H1 (cell line): ENCODE results near the gene SECISBP2. TPM values are rescaled to one million over a fixed set of nuclear protein-coding genes. Genes with fewer than 3 reads are reported as not detected.
A peak's percentile ranks its signal among the peaks of the same experiment; 100 is the strongest.

Experiments
- CTCF ChIA-PET: fragments of 300-600 bp; sonication (Branson Sonifier 250); formaldehyde crosslinking; loops from one replicate; lab custom pipeline; 2021; ENCODE audit not compliant: partially characterized antibody; lab: Charles Lee
- POLR2A ChIA-PET: fragments of 300-600 bp; sonication (Branson Sonifier 250); formaldehyde crosslinking; loops from one replicate; lab custom pipeline; 2021; ENCODE audit warnings: inconsistent platforms; ENCODE audit not compliant: partially characterized antibody; lab: Charles Lee
- DNase-seq, 2 experiments: peaks; one replicate each; pipeline versions ENCODE4 v3.0.0 to v3.0.0-alpha.2; 2010 to 2022; ENCODE audit warnings: low spot score in 2 of 2, low read depth in 1 of 2, mixed read lengths in 1 of 2
- FAIRE-seq: peaks from 2 replicates; lab custom pipeline; 2011; peaks lifted over from hg19 to GRCh38; lab: Jason Lieb, UNC
- H2AFZ ChIP-seq: 2 replicates; pipeline ENCODE4 v1.8.1; 2012; ENCODE audit warnings: low read length, inconsistent platforms
- H2AK5ac ChIP-seq: 2 replicates; pipeline ENCODE4 v1.6.1; 2013; ENCODE audit warnings: low read depth, low read length
- H2BK120ac ChIP-seq: replicated peaks from 2 replicates; pipeline ENCODE3; 2013; ENCODE audit warnings: low read depth, low read length, inconsistent platforms
- H2BK12ac ChIP-seq: 2 replicates; pipeline ENCODE4 v1.6.1; 2013; ENCODE audit warnings: low read depth, low read length
- H2BK15ac ChIP-seq: 2 replicates; pipeline ENCODE4 v1.6.1; 2013; ENCODE audit warnings: low read length
- H2BK20ac ChIP-seq: 2 replicates; pipeline ENCODE4 v1.6.1; 2013; ENCODE audit warnings: low read length
- H2BK5ac ChIP-seq: 2 replicates; pipeline ENCODE4 v1.6.1; 2013; ENCODE audit warnings: low read depth, low read length
- H3K14ac ChIP-seq: 2 replicates; pipeline ENCODE4 v1.6.1; 2013; ENCODE audit warnings: inconsistent platforms; ENCODE audit not compliant: insufficient read length
- H3K18ac ChIP-seq: 2 replicates; pipeline ENCODE4 v1.6.1; 2013; ENCODE audit warnings: low read length; ENCODE audit errors: extremely low read depth
- H3K23ac ChIP-seq: 2 replicates; pipeline ENCODE4 v1.6.1; 2013; ENCODE audit warnings: inconsistent platforms; ENCODE audit not compliant: insufficient read length
- H3K23me2 ChIP-seq: 2 replicates; pipeline ENCODE4 v1.6.1; 2013; ENCODE audit warnings: low read depth, low read length
- H3K27ac ChIP-seq: 2 replicates; pipeline ENCODE4 v1.6.1; 2011; ENCODE audit warnings: low read depth, low read length, inconsistent platforms
- H3K27me3 ChIP-seq, 4 experiments: replicated peaks in 1 of 4; 1 replicate in 1 of 4; 2 replicates in 3 of 4; pipeline versions ENCODE4 v1.6.1 to v1.8.1; 2011 to 2013; ENCODE audit warnings: low read length in 3 of 4, mild to moderate bottlenecking in 3 of 4, inconsistent platforms in 2 of 4, mixed read lengths in 2 of 4, moderate library complexity in 1 of 4; ENCODE audit not compliant: control insufficient read depth in 3 of 4, insufficient read depth in 3 of 4; ENCODE audit errors: extremely low read depth in 1 of 4
- H3K36me3 ChIP-seq, 4 experiments: 2 replicates each; pipeline versions ENCODE4 v1.6.1 to v1.8.1; 2011 to 2013; ENCODE audit warnings: mild to moderate bottlenecking in 4 of 4, low read length in 3 of 4, moderate library complexity in 2 of 4, control low read depth in 1 of 4, inconsistent platforms in 1 of 4; ENCODE audit not compliant: insufficient read depth in 4 of 4, control insufficient read depth in 2 of 4
- H3K4ac ChIP-seq: replicated peaks from 2 replicates; pipeline ENCODE3; 2013; ENCODE audit warnings: low read length, low read depth, mixed read lengths, inconsistent platforms; ENCODE audit not compliant: insufficient read length
- H3K4me1 ChIP-seq, 4 experiments: replicated peaks in 1 of 4; 1 replicate in 1 of 4; 2 replicates in 3 of 4; pipeline versions ENCODE4 v1.6.1 to v1.8.1; 2011 to 2013; ENCODE audit warnings: low read length in 3 of 4, inconsistent platforms in 2 of 4, mixed read lengths in 1 of 4; ENCODE audit not compliant: insufficient read depth in 4 of 4, control insufficient read depth in 3 of 4
- H3K4me2 ChIP-seq, 2 experiments: 2 replicates each; pipeline versions ENCODE4 v1.6.1 to v1.8.1; 2011 to 2013; ENCODE audit warnings: low read depth in 2 of 2, low read length in 2 of 2, control low read depth in 1 of 2, inconsistent platforms in 1 of 2, mild to moderate bottlenecking in 1 of 2; ENCODE audit not compliant: insufficient read depth in 1 of 2
- H3K4me3 ChIP-seq, 4 experiments: fragments of 200-600, 300-600 bp in 1 of 4; sonication (generic), shearing (Covaris generic), sonication (Bioruptor Twin) in 1 of 4; 2 replicates each; pipeline versions ENCODE4 v1.5.1 to v1.8.1; 2011 to 2016; ENCODE audit warnings: low read length in 4 of 4, low read depth in 3 of 4, control low read depth in 2 of 4, inconsistent platforms in 2 of 4, mild to moderate bottlenecking in 2 of 4, mixed read lengths in 1 of 4, moderate library complexity in 1 of 4; ENCODE audit not compliant: insufficient read depth in 2 of 4; ENCODE audit errors: extremely low read depth in 1 of 4
- H3K56ac ChIP-seq: replicated peaks from 2 replicates; pipeline ENCODE3; 2013; ENCODE audit warnings: low read depth, mild to moderate bottlenecking, mixed read lengths, low read length, inconsistent platforms; ENCODE audit not compliant: insufficient read length
- H3K79me1 ChIP-seq: 2 replicates; pipeline ENCODE4 v1.6.1; 2013; ENCODE audit warnings: low read depth, low read length, control low read depth
- H3K79me2 ChIP-seq, 2 experiments: 2 replicates each; pipeline versions ENCODE4 v1.6.1 to v1.8.1; 2012 to 2013; ENCODE audit warnings: low read length in 2 of 2, mild to moderate bottlenecking in 2 of 2, inconsistent platforms in 1 of 2; ENCODE audit not compliant: insufficient read depth in 2 of 2, control insufficient read depth in 1 of 2
- H3K9ac ChIP-seq, 4 experiments: replicated peaks in 1 of 4; 1 replicate in 1 of 4; 2 replicates in 3 of 4; pipeline versions ENCODE4 v1.6.1 to v1.8.1; 2011 to 2013; ENCODE audit warnings: low read depth in 3 of 4, low read length in 3 of 4, control low read depth in 2 of 4, mild to moderate bottlenecking in 2 of 4, moderate library complexity in 2 of 4, inconsistent platforms in 1 of 4; ENCODE audit errors: extremely low read depth in 1 of 4
- H3K9me3 ChIP-seq, 2 experiments: 2 replicates each; pipeline versions ENCODE4 v1.6.1 to v1.8.1; 2012 to 2013; ENCODE audit warnings: mild to moderate bottlenecking in 2 of 2, moderate library complexity in 2 of 2, control low read depth in 1 of 2, inconsistent platforms in 1 of 2, low read depth in 1 of 2, low read length in 1 of 2, mixed read lengths in 1 of 2; ENCODE audit not compliant: insufficient read depth in 2 of 2
- H4K20me1 ChIP-seq, 2 experiments: replicated peaks in 1 of 2; 2 replicates each; pipeline versions ENCODE3 to v1.8.1; 2011 to 2013; ENCODE audit warnings: inconsistent platforms in 2 of 2, low read length in 2 of 2, mild to moderate bottlenecking in 1 of 2; ENCODE audit not compliant: insufficient read depth in 2 of 2, control insufficient read depth in 1 of 2
- H4K5ac ChIP-seq: 2 replicates; pipeline ENCODE4 v1.6.1; 2013; ENCODE audit warnings: low read length, low read depth, mixed read lengths, inconsistent platforms; ENCODE audit not compliant: insufficient read length
- H4K8ac ChIP-seq: 2 replicates; pipeline ENCODE4 v1.8.0; 2013; ENCODE audit warnings: mild to moderate bottlenecking, moderate library complexity, low read length, inconsistent platforms; ENCODE audit not compliant: insufficient read depth; ENCODE audit errors: extremely low read depth
- H4K91ac ChIP-seq: replicated peaks from 2 replicates; pipeline ENCODE3; 2013; ENCODE audit warnings: low read length, mixed read lengths, inconsistent platforms; ENCODE audit not compliant: insufficient read length
- BRCA1 ChIP-seq: IDR thresholded peaks from 2 replicates; pipeline ENCODE4 v1.6.1; 2012; ENCODE audit warnings: low read depth, low read length, improper control_type of control experiment
- MAFK ChIP-seq: IDR thresholded peaks from 2 replicates; pipeline ENCODE4 v1.6.1; 2012; ENCODE audit warnings: low read depth, mild to moderate bottlenecking, improper control_type of control experiment, low read length
- WGBS, 2 experiments: shearing (Covaris generic) in 1 of 2; methylation state at CpG; one replicate each; pipeline versions ENCODE4 v1.1.6 to v1.1.7; 2013 to 2015; ENCODE audit warnings: low lambda C conversion rate in 2 of 2, mixed read lengths in 2 of 2, inconsistent platforms in 1 of 2, low coverage in 1 of 2, missing lambda C conversion rate in 1 of 2; ENCODE audit not compliant: insufficient replicate concordance in 2 of 2, insufficient coverage in 1 of 2, insufficient read length in 1 of 2; ENCODE audit errors: extremely low coverage in 1 of 2, missing lambda C conversion rate in 1 of 2; 5-methylcytosine and 5-hydroxymethylcytosine counted together
- polyA plus RNA-seq, 7 experiments: library from polyadenylated mRNA; depleted of rRNA in 3 of 7; stranded (reverse) in 5 of 7; unstranded in 2 of 7; fragments of >200 nt in 5 of 7; fragments of 200-250 nt in 2 of 7; gene quantifications; 1 replicate in 5 of 7; 2 replicates in 1 of 7; 4 replicates in 1 of 7; pipeline versions ENCODE4 v1.2.1 to v1.2.3, GENCODE V29; 2011 to 2013; ENCODE audit warnings: missing spikeins in 2 of 7, mixed read lengths in 2 of 7
- total RNA-seq: library from RNA; stranded (reverse); fragmentation: NEBNext Ultra II Directional; extraction: Animal tissue kit (Norgen Biotek cat#: 25700); gene quantifications from 2 replicates; pipeline ENCODE4 v1.2.1, GENCODE V29; 2021

SECISBP2 gene
- total and polyA plus RNA-seq, 2 of the 8 experiments (the other 6 are each of a cell fraction or from before 2014, with no cell fraction given) = 39.0 to 61.7 TPM

DNA sequence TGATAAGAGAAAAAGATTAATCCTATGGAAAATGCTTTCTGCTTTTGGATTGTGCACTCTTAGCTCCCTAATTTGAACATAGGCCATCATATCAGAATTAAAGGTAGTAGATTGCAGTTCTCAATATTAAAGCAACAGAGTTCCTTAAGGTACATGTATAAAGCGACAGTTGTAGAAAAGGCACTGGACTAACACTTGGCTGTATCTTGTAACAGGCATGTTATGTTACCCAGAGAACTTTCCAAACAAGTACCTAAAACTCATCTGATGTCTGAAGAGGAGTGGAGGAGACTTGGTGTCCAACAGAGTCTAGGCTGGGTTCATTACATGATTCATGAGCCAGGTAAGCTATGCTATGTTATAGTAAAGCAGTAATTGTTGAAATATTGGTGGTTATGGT, 3.3 kb upstream of the SECISBP2 start:
- CTCF ChIA-PET = no interaction called here
- H3K18ac ChIP-seq = no peak overlapping the region
- 95% methylated on average over 1 of the region's 1 CpG; no CpG with 5 or more reads in 1 of the 2 experiments for WGBS, 2 experiments
- peaks cover 43 to 72% of the 10 kb centered on the region in 2 experiments for H3K79me2 ChIP-seq
- H3K4ac ChIP-seq = no peak overlapping the region
- peak overlapping the region in 2 of 4 experiments; percentile 9 to 16; a peak in 1 of 7 replicates for H3K9ac ChIP-seq
- H3K4me2 ChIP-seq = peak overlapping the region; percentile 58 to 67; a peak in 2 of 4 replicates
- H4K91ac ChIP-seq = no peak overlapping the region
- peaks cover 2% of the 10 kb centered on the region; the same call in 1 of the 2 replicates for H3K23me2 ChIP-seq
- no peaks in the 10 kb centered on the region for H3K27me3 ChIP-seq
- H3K4me1 ChIP-seq = peaks cover 0 to 8% (median 3%) of the 10 kb centered on the region in 4 experiments; a peak in 3 of 7 replicates
- no peak for FAIRE-seq
- no peak overlapping the region for H2BK20ac ChIP-seq
- H4K20me1 ChIP-seq = peaks cover 17 to 24% of the 10 kb centered on the region in 2 experiments
- H3K4me3 ChIP-seq = peak overlapping the region in 1 of 4 experiments; percentile 100; a peak in 3 of 8 replicates
- H3K27ac ChIP-seq = no peak overlapping the region
- POLR2A ChIA-PET = interaction anchor here (0.8 to 3.2 kb wide), 4 partner anchors 9 to 137 kb away, joined by 3 to 19 read pairs (median 4); no protein-coding TSS in a partner anchor
- no peak overlapping the region for H2AFZ ChIP-seq
- no peak overlapping the region for H2BK120ac ChIP-seq
- H3K23ac ChIP-seq = no peak overlapping the region
- no peak overlapping the region for H3K14ac ChIP-seq
- DNase-seq = no peak
- no peaks in the 10 kb centered on the region; the same call in 1 of the 2 replicates for H3K79me1 ChIP-seq
- no peak overlapping the region for H2BK12ac ChIP-seq
- H2AK5ac ChIP-seq = no peak overlapping the region
- H3K9me3 ChIP-seq = no peaks in the 10 kb centered on the region
- no peak overlapping the region for H3K56ac ChIP-seq
- no peak overlapping the region for H2BK5ac ChIP-seq
- H3K36me3 ChIP-seq = peaks cover 6 to 47% (median 25%) of the 10 kb centered on the region in 4 experiments
- no peak overlapping the region for H4K5ac ChIP-seq
- no peak overlapping the region for H4K8ac ChIP-seq
- no peak overlapping the region for H2BK15ac ChIP-seq
- no peak for TF ChIP-seq MAFK
- TF ChIP-seq BRCA1 = no peak
